ENCODE data around the gene ARID3B.
A peak's percentile ranks its signal among the peaks of the same experiment; 100 is the strongest.
"Not testable (repeated sequence)": the region's sequence is repeated elsewhere in the genome, so short reads cannot be mapped to it uniquely, and the experiment has no call there.

Gene ARID3B

GRCh38 chr15:74535388-74536084, 5.5 kb upstream of the ARID3B start:
- DNase-seq, result no peak

- no peak for DNase-seq
These were observed 3.3 kb upstream of the ARID3B start for GRCh38 chr15:74537736-74538135.

GRCh38 chr15:74539521-74539920, 1.5 kb upstream of the ARID3B start:
- not testable (repeated sequence) for DNase-seq

GRCh38 chr15:74540161-74540760, 759 bp upstream of the ARID3B start:
- no peak for DNase-seq

GRCh38 chr15:74541494-74542165, 610 bp downstream of the ARID3B start:
- DNase-seq, result peak in 17 of 51 donors; percentile 0 to 46 (median 8)

GRCh38 chr15:74542166-74543042, 1.4 kb downstream of the ARID3B start:
- no peak for DNase-seq

GRCh38 chr15:74543043-74543422, 2.0 kb downstream of the ARID3B start:
- DNase-seq, result no peak

- no peak for DNase-seq
These were observed 2.6 kb downstream of the ARID3B start for GRCh38 chr15:74543583-74543982.

- no peak for DNase-seq
These were observed 4.1 kb downstream of the ARID3B start for GRCh38 chr15:74545086-74545485.

GRCh38 chr15:74545776-74546656, 5.0 kb downstream of the ARID3B start:
- DNase-seq, result peak; percentile 43 to 99 (median 93)

- no peak for DNase-seq
These were observed 6.6 kb downstream of the ARID3B start for GRCh38 chr15:74547616-74548015.

GRCh38 chr15:74548241-74548640, 7.2 kb downstream of the ARID3B start:
- DNase-seq, result no peak

GRCh38 chr15:74549816-74550215, 8.8 kb downstream of the ARID3B start:
- DNase-seq, result no peak

- DNase-seq, result no peak
These were observed 10.7 kb downstream of the ARID3B start for GRCh38 chr15:74551714-74552113.

GRCh38 chr15:74552773-74553441, 11.9 kb downstream of the ARID3B start:
- no peak for DNase-seq

GRCh38 chr15:74555192-74555591, 14.2 kb downstream of the ARID3B start:
- no peak for DNase-seq

GRCh38 chr15:74558706-74559105, 17.7 kb downstream of the ARID3B start:
- DNase-seq, result no peak

- no peak for DNase-seq
These were observed 22.4 kb downstream of the ARID3B start for GRCh38 chr15:74563442-74563841.

- no peak for DNase-seq
These were observed 23.2 kb downstream of the ARID3B start for GRCh38 chr15:74564182-74564581.

GRCh38 chr15:74565381-74566085, 24.5 kb downstream of the ARID3B start:
- DNase-seq, result no peak

All from hypothalamus (tissue), 51 donors.